GM23248 (cell line): ENCODE data around the gene PPP2R5A.

Experiments used
- EZH2 ChIP-seq: fragments of 200-600 bp; sonication (generic); IDR thresholded peaks from 2 replicates; pipeline ENCODE4 v1.6.1; 2018; ENCODE audit warnings: antibody characterized with exemption, mild to moderate bottlenecking; ENCODE audit not compliant: insufficient read depth, poor library complexity, severe bottlenecking
- EZH2phosphoT487 ChIP-seq: fragments of 200-600 bp; sonication (generic); IDR thresholded peaks from 2 replicates; pipeline ENCODE4 v1.6.1; 2018; ENCODE audit warnings: antibody characterized with exemption, moderate library complexity, mild to moderate bottlenecking, low read depth; ENCODE audit not compliant: insufficient read depth

DNA sequence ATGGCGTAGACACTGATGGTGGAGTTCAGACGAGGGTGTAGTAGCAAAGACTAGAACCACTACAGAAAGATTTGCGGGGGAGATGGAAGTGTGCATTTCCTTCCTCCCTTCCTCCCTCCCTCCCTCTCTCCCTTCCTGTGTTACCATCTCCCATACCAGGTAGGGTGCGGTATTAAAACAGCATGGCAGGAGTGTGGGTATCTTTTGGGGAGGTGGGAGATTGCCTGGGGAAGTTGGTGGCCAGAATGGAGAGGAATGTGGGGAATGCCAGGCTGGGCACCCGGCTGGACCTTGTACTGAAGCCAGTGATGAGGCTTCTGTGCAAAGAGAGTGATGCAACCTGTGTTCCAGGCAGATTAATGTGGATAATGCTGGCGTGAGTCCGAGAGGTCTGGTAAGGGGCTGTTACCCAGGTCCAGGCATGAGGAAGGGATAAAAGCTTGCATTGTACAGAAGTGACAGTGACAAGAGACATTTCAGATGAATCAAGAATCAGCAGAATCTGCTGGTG is 30.3 kb upstream of the PPP2R5A start:
- TF ChIP-seq EZH2 (no peak), EZH2phosphoT487 (no peak)
